Endodermal cell (in vitro differentiated cells): Measurements from ENCODE around the gene KISS1. TPM values are rescaled to one million over a fixed set of nuclear protein-coding genes. Genes with fewer than 3 reads are reported as not detected.

ENCODE experiments used
- DNase-seq: peaks from one replicate; pipeline ENCODE4 v3.0.0-alpha.2; 2017
- H3K27ac ChIP-seq: 2 replicates; pipeline ENCODE4 v1.5.1; 2013; ENCODE audit warnings: mild to moderate bottlenecking, low read depth, low read length, moderate library complexity
- H3K27me3 ChIP-seq: 2 replicates; pipeline ENCODE4 v1.6.1; 2013; ENCODE audit warnings: mild to moderate bottlenecking, low read length, moderate library complexity; ENCODE audit not compliant: insufficient read depth, control insufficient read depth, poor library complexity, severe bottlenecking
- H3K36me3 ChIP-seq: 2 replicates; pipeline ENCODE4 v1.7.0; 2013; ENCODE audit warnings: mild to moderate bottlenecking, low read length, moderate library complexity; ENCODE audit not compliant: control insufficient read depth, insufficient read depth
- H3K4me1 ChIP-seq: one replicate; pipeline ENCODE4 v1.7.0; 2013; ENCODE audit warnings: low read length; ENCODE audit not compliant: control insufficient read depth, insufficient read depth
- H3K4me3 ChIP-seq: 2 replicates; pipeline ENCODE4 v1.5.1; 2013; ENCODE audit warnings: mild to moderate bottlenecking, low read length, moderate library complexity
- H3K9ac ChIP-seq: 2 replicates; pipeline ENCODE4 v1.6.1; 2013; ENCODE audit warnings: mild to moderate bottlenecking, low read length, moderate library complexity; ENCODE audit not compliant: poor library complexity, severe bottlenecking; ENCODE audit errors: extremely low read depth
- H3K9me3 ChIP-seq: 2 replicates; pipeline ENCODE4 v1.6.1; 2013; ENCODE audit warnings: mild to moderate bottlenecking, low read length, moderate library complexity; ENCODE audit not compliant: control insufficient read depth
- H3K27ac Mint-ChIP-seq: 2 replicates; pipeline ENCODE4 v1.8.0; 2020; ENCODE audit warnings: mixed read lengths
- H3K27me3 Mint-ChIP-seq: 2 replicates; pipeline ENCODE4 v1.8.0; 2021; ENCODE audit warnings: mild to moderate bottlenecking, mixed read lengths; ENCODE audit not compliant: insufficient read depth
- H3K36me3 Mint-ChIP-seq: 2 replicates; pipeline ENCODE4 v1.8.0; 2020; ENCODE audit warnings: low read depth, mixed read lengths
- H3K4me1 Mint-ChIP-seq: 2 replicates; pipeline ENCODE4 v1.8.0; 2020; ENCODE audit warnings: mixed read lengths
- H3K4me3 Mint-ChIP-seq: 2 replicates; pipeline ENCODE4 v1.8.0; 2020; ENCODE audit warnings: mild to moderate bottlenecking, moderate library complexity, mixed read lengths
- H3K9me3 Mint-ChIP-seq: 2 replicates; pipeline ENCODE4 v1.8.0; 2020; ENCODE audit warnings: mild to moderate bottlenecking, mixed read lengths
- WGBS, 2 experiments: methylation state at CpG; one replicate each; pipeline versions ENCODE4 v1.1.5 to v1.1.7; 2013; ENCODE audit warnings: missing lambda C conversion rate in 2 of 2, mixed read lengths in 1 of 2; ENCODE audit not compliant: insufficient coverage in 1 of 2, insufficient read length in 1 of 2; 5-methylcytosine and 5-hydroxymethylcytosine counted together
- total RNA-seq, 2 donors: library from RNA; stranded (reverse); fragmentation: NEBNext Ultra II Directional in 1 of 2; extraction: Animal tissue kit (Norgen Biotek cat#: 25700) in 1 of 2; gene quantifications; 2 replicates in 1 of 2; 3 replicates in 1 of 2; pipeline ENCODE4 v1.2.1, GENCODE V29; 2021
- TF ChIP-seq, protein P1 (sequence below): fragments of 200-600 bp; sonication (generic); conservative IDR thresholded peaks from 2 replicates; pipeline ENCODE4 v1.5.0; 2021; ENCODE audit warnings: antibody characterized with exemption, mild to moderate bottlenecking

KISS1 gene
- total RNA-seq, 2 donors from 2014 or later = not detected

DNA sequence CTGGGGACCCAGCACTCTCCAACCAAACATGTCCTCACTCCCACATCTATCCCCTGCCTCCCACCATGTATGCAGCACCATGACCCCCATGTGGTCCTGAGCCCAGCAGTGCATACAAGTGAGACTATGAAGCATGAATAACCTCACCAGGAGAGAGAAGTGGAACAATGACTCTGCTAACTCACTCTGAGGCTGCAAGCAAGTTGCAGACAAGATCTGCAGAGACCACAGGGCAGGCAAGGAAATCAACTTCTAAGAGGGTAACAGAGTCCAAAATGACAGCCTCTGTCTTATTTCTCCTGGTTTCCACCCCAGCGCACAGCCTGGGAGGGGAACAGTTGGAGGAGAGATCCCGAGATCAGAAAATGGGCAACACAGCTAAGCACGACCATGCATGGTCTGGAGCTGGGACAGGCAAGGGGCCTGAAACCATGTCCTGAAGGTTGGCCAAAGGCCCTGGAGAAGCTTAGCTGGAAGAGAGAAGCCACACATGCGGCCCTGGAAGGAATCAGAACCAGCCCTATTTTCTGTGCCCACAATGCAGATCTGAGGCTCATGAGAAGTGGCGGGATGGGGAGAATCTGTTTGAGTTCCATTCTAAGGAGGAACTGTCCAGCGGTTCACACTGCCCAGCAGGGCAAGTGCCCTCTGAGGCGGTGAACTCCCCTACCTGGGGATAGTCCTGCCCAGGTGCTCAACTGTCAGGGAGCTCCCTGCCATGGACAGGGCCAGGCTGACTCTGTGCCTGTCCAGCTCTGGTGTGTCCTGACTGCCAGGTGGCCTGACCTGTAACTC lies 17.6 kb downstream of the KISS1 start:
- Histone ChIP-seq H3K27me3 (peaks cover 47% of the 10 kb centered on the region), H3K9ac (no peak overlapping the region), H3K4me1 (no peaks in the 10 kb centered on the region), H3K36me3 (no peaks in the 10 kb centered on the region), H3K27ac (no peak overlapping the region), H3K9me3 (peaks cover 9% of the 10 kb centered on the region), H3K4me3 (no peak overlapping the region)
- Mint-ChIP-seq H3K27me3 (peaks cover 16% of the 10 kb centered on the region), H3K27ac (no peak overlapping the region), H3K36me3 (no peaks in the 10 kb centered on the region), H3K4me3 (no peak overlapping the region), H3K4me1 (no peaks in the 10 kb centered on the region), H3K9me3 (peaks cover 18% of the 10 kb centered on the region)
- TF ChIP-seq, protein P1, sequence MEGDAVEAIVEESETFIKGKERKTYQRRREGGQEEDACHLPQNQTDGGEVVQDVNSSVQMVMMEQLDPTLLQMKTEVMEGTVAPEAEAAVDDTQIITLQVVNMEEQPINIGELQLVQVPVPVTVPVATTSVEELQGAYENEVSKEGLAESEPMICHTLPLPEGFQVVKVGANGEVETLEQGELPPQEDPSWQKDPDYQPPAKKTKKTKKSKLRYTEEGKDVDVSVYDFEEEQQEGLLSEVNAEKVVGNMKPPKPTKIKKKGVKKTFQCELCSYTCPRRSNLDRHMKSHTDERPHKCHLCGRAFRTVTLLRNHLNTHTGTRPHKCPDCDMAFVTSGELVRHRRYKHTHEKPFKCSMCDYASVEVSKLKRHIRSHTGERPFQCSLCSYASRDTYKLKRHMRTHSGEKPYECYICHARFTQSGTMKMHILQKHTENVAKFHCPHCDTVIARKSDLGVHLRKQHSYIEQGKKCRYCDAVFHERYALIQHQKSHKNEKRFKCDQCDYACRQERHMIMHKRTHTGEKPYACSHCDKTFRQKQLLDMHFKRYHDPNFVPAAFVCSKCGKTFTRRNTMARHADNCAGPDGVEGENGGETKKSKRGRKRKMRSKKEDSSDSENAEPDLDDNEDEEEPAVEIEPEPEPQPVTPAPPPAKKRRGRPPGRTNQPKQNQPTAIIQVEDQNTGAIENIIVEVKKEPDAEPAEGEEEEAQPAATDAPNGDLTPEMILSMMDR = no peak
- WGBS, 2 experiments = 81 to 88% methylated on average over 6 to 7 of the region's 7 CpGs
- no peak for DNase-seq

DNA sequence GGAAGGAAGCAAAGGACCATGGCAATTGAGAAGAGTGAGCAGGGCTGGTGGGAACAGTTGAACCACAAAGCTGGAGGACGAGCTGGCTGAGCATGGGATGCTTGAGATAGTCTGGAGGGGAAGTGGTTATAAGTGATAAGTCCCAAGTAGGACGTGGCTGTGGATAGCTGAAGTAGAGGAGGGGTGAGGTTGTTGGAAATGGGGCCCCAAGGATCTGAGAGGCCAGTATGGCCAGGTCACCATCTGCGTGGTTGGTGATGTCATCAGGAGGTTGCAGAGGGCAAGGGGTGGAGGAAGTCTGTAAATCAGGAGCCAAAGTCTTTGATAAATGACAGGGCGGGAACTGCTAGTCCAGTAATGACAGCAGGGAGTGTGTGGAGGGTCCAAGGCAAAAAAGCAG lies 19.2 kb downstream of the KISS1 start:
- H3K36me3 Mint-ChIP-seq = no peaks in the 10 kb centered on the region
- Histone ChIP-seq H3K36me3 (no peaks in the 10 kb centered on the region), H3K9me3 (peaks cover 9% of the 10 kb centered on the region), H3K4me1 (no peaks in the 10 kb centered on the region), H3K27ac (no peak overlapping the region), H3K9ac (no peak overlapping the region), H3K4me3 (no peak overlapping the region), H3K27me3 (peaks cover 44% of the 10 kb centered on the region)
- TF ChIP-seq, protein P1 = no peak
- no peaks in the 10 kb centered on the region for H3K4me1 Mint-ChIP-seq
- no peak overlapping the region for H3K27ac Mint-ChIP-seq
- H3K27me3 Mint-ChIP-seq = peaks cover 22% of the 10 kb centered on the region
- WGBS, 2 experiments = 71 to 83% methylated on average over 4 of the region's 4 CpGs
- peaks cover 27% of the 10 kb centered on the region for H3K9me3 Mint-ChIP-seq
- H3K4me3 Mint-ChIP-seq = no peak overlapping the region
- DNase-seq = no peak

DNA sequence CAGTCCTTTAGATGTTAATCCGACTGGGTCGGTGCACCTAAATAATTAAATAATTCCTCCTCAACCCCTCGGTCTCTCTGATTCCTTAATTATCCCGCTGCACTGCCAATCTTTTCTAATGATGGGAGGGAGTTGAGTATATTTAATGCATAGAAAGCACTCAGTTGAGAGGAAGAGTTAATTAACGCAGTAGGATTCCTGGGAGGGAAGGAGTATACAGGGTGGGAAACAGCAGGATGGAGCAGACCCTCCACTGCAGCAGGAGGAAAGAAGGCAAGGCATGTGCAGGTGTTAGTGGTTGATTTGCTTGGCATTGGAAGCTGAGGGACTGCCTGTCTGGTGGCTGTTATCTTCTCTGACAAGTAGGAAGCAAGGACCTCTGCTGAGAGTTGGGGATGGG lies 20.2 kb downstream of the KISS1 start:
- Mint-ChIP-seq H3K4me1 (no peaks in the 10 kb centered on the region), H3K27ac (no peak overlapping the region), H3K4me3 (no peak overlapping the region), H3K36me3 (no peaks in the 10 kb centered on the region), H3K9me3 (peaks cover 32% of the 10 kb centered on the region), H3K27me3 (peaks cover 22% of the 10 kb centered on the region)
- Histone ChIP-seq H3K36me3 (no peaks in the 10 kb centered on the region), H3K9me3 (peaks cover 16% of the 10 kb centered on the region), H3K4me1 (no peaks in the 10 kb centered on the region), H3K27ac (no peak overlapping the region), H3K4me3 (no peak overlapping the region), H3K9ac (no peak overlapping the region), H3K27me3 (peaks cover 44% of the 10 kb centered on the region)
- TF ChIP-seq, protein P1 = no peak
- WGBS, 2 experiments = 83 to 90% methylated on average over 1 to 4 of the region's 5 CpGs
- no peak for DNase-seq
